SK-N-SH treated with all-trans-retinoic acid at 6 μM for 48 hours (cell line): Measurements from ENCODE around the gene CHKB.

ENCODE experiments used
- BACH2 ChIP-seq: fragments of 250-450 bp; sonication (Bioruptor Pico); IDR thresholded peaks from 2 replicates; pipeline ENCODE4 v1.9.0; 2021; ENCODE audit warnings: mild to moderate bottlenecking, borderline replicate concordance
- PATZ1 ChIP-seq: fragments of 250-450 bp; sonication (Bioruptor Pico); IDR thresholded peaks from 2 replicates; pipeline ENCODE4 v1.8.0; 2020; ENCODE audit warnings: mild to moderate bottlenecking, moderate library complexity, borderline replicate concordance
- ZFP3 ChIP-seq: fragments of 250-450 bp; sonication (Bioruptor Pico); IDR thresholded peaks from 2 replicates; pipeline ENCODE4 v1.5.0; 2020; ENCODE audit warnings: mild to moderate bottlenecking, moderate library complexity
- ZFP30 ChIP-seq: fragments of 450-650 bp; formaldehyde crosslinking; IDR thresholded peaks from 2 replicates; pipeline ENCODE4 v1.5.0; 2022; ENCODE audit warnings: mild to moderate bottlenecking, moderate library complexity
- TF ChIP-seq, protein P1 (sequence below): fragments of 250-450 bp; sonication (Bioruptor Pico); IDR thresholded peaks from 2 replicates; pipeline ENCODE4 v1.5.1; 2021; ENCODE audit warnings: mild to moderate bottlenecking, moderate library complexity
- TF ChIP-seq, protein P2 (sequence below): fragments of 250-450 bp; sonication (Bioruptor Pico); IDR thresholded peaks from 2 replicates; pipeline ENCODE4 v1.5.1; 2020; ENCODE audit warnings: low read depth, mild to moderate bottlenecking, moderate library complexity
- TF ChIP-seq, protein P3 (sequence below): fragments of 250-450 bp; sonication (Bioruptor Pico); IDR thresholded peaks from 2 replicates; pipeline ENCODE4 v1.5.0; 2020; ENCODE audit warnings: mild to moderate bottlenecking, moderate library complexity

DNA sequence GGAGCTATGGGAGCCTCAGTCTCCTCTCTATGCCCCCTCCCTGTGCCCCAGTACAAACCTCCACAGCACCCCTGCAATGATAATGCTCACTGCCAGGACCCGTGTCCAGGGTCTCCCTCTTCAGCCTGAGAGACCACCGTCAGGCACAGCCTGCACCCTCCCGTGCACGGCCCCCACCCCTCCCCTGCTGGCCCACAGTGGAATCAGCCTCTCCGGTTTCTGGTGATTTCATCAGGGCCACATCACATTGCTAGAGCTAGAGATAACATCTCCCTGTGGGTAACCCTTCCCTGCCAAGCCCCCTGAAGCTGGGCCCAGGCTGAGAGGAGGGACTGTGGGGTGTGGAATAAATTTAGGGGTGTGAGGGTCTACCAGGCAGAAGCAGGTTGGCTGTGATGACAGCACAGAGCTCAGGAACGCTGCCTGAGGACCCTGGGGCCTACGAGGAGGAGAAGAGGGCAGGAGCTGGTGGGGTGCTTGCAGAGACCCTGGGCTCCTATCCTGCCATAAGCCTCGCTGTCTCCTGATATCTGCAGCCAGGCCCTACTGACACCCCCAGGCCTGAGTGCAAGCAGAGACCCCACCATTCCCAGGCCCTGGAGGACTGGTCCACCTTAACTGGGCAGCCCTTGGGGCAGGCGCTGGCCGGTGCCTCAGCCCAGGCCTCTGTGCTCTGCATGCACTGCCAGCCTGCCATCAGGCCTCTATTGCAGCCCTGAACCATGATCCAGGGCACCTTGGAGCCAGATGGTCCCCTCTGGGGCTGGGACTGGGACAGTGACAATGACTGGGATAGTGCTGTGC, 36.9 kb downstream of the CHKB start, which contains the start of gene KLHDC7B:
- TF ChIP-seq, protein P1, sequence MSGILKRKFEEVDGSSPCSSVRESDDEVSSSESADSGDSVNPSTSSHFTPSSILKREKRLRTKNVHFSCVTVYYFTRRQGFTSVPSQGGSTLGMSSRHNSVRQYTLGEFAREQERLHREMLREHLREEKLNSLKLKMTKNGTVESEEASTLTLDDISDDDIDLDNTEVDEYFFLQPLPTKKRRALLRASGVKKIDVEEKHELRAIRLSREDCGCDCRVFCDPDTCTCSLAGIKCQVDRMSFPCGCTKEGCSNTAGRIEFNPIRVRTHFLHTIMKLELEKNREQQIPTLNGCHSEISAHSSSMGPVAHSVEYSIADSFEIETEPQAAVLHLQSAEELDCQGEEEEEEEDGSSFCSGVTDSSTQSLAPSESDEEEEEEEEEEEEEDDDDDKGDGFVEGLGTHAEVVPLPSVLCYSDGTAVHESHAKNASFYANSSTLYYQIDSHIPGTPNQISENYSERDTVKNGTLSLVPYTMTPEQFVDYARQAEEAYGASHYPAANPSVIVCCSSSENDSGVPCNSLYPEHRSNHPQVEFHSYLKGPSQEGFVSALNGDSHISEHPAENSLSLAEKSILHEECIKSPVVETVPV (CRISPR knock-in tag) = no peak
- TF ChIP-seq, protein P2, sequence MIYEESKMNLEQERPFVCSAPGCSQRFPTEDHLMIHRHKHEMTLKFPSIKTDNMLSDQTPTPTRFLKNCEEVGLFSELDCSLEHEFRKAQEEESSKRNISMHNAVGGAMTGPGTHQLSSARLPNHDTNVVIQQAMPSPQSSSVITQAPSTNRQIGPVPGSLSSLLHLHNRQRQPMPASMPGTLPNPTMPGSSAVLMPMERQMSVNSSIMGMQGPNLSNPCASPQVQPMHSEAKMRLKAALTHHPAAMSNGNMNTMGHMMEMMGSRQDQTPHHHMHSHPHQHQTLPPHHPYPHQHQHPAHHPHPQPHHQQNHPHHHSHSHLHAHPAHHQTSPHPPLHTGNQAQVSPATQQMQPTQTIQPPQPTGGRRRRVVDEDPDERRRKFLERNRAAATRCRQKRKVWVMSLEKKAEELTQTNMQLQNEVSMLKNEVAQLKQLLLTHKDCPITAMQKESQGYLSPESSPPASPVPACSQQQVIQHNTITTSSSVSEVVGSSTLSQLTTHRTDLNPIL (CRISPR knock-in tag) = no peak
- TF ChIP-seq ZFP30 (no peak), ZFP3 (CRISPR knock-in tag) (no peak), PATZ1 (no peak), BACH2 (CRISPR knock-in tag) (no peak)
- TF ChIP-seq, protein P3, sequence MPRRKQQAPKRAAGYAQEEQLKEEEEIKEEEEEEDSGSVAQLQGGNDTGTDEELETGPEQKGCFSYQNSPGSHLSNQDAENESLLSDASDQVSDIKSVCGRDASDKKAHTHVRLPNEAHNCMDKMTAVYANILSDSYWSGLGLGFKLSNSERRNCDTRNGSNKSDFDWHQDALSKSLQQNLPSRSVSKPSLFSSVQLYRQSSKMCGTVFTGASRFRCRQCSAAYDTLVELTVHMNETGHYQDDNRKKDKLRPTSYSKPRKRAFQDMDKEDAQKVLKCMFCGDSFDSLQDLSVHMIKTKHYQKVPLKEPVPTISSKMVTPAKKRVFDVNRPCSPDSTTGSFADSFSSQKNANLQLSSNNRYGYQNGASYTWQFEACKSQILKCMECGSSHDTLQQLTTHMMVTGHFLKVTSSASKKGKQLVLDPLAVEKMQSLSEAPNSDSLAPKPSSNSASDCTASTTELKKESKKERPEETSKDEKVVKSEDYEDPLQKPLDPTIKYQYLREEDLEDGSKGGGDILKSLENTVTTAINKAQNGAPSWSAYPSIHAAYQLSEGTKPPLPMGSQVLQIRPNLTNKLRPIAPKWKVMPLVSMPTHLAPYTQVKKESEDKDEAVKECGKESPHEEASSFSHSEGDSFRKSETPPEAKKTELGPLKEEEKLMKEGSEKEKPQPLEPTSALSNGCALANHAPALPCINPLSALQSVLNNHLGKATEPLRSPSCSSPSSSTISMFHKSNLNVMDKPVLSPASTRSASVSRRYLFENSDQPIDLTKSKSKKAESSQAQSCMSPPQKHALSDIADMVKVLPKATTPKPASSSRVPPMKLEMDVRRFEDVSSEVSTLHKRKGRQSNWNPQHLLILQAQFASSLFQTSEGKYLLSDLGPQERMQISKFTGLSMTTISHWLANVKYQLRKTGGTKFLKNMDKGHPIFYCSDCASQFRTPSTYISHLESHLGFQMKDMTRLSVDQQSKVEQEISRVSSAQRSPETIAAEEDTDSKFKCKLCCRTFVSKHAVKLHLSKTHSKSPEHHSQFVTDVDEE (CRISPR knock-in tag) = no peak
